OCI-LY7 (cell line): ENCODE data around the gene RBM33.

Experiments
- EZH2phosphoT487 ChIP-seq: fragments of 200-600 bp; sonication (generic); IDR thresholded peaks from 2 replicates; pipeline ENCODE4 v1.6.1; 2018; ENCODE audit warnings: low read depth, borderline replicate concordance, mild to moderate bottlenecking, mixed run types, antibody characterized with exemption, low read length, moderate library complexity, mixed read lengths
- TF ChIP-seq, protein P1 (sequence below): fragments of 200-600 bp; sonication (generic); conservative IDR thresholded peaks from 2 replicates; pipeline ENCODE4 v1.5.1; 2014; ENCODE audit warnings: mild to moderate bottlenecking, antibody characterized with exemption, low read length, moderate library complexity, mixed read lengths

- TF ChIP-seq, protein P1, sequence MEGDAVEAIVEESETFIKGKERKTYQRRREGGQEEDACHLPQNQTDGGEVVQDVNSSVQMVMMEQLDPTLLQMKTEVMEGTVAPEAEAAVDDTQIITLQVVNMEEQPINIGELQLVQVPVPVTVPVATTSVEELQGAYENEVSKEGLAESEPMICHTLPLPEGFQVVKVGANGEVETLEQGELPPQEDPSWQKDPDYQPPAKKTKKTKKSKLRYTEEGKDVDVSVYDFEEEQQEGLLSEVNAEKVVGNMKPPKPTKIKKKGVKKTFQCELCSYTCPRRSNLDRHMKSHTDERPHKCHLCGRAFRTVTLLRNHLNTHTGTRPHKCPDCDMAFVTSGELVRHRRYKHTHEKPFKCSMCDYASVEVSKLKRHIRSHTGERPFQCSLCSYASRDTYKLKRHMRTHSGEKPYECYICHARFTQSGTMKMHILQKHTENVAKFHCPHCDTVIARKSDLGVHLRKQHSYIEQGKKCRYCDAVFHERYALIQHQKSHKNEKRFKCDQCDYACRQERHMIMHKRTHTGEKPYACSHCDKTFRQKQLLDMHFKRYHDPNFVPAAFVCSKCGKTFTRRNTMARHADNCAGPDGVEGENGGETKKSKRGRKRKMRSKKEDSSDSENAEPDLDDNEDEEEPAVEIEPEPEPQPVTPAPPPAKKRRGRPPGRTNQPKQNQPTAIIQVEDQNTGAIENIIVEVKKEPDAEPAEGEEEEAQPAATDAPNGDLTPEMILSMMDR: no peak
- no peak for TF ChIP-seq EZH2phosphoT487
Observed at GRCh38 chr7:155738104-155738503, 93.6 kb downstream of the RBM33 start.
